ENCODE data around the gene CCDC33.

CCDC33 gene

DNA sequence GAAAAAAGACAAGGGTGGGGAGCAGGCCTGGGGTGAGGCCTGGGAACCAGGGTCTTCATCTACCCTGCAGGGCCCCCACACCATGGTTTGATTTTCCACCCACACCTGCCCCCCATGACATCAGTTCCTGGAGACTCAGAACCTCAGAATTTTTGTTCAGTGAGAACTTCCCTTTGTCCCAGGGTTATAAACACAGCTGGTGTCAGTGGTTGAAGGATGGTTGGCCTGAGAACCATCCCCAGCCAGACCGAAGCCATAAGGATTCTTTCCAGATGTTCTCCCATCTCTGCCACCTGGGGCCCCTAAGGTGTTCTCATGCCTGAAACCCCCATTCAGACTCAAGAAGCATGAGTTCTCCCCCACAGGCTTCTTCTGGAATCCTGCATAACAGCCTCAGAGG is 16.6 kb downstream of the CCDC33 start:
- Histone ChIP-seq H3K4me1 (ENCODE audit: control insufficient read depth, insufficient read depth, low read length) (no peaks in the 10 kb centered on the region), H3K27ac (ENCODE audit: extremely low read depth, low read depth, low read length) (no peak overlapping the region), H3K36me3 (ENCODE audit: control insufficient read depth in 2 of 2, insufficient read depth in 1 of 2, low read length in 2 of 2) (no peaks in the 10 kb centered on the region), H3K9me3 (ENCODE audit: control insufficient read depth, insufficient read depth, low read depth, low read length) (no peaks in the 10 kb centered on the region), H3K4me3 (ENCODE audit: low read depth, low read length) (no peak overlapping the region)
- ChIA-PET POLR2A (interaction anchor here (1.6 kb wide), 2 partner anchors 11 to 56 kb away, joined by 3 to 4 read pairs; no protein-coding TSS in a partner anchor), CTCF (interaction anchor here (0.6 to 0.7 kb wide), 2 partner anchors 10 to 49 kb away, joined by 4 read pairs; no protein-coding TSS in a partner anchor)
- TF ChIP-seq ZNF792 (tag by site-specific recombination; IDR thresholded peaks at IDR 0.05): no peak
- TF ChIP-seq ZNF585B (tag by site-specific recombination; IDR thresholded peaks at IDR 0.05): no peak
- TF ChIP-seq ZBTB17 (tag by site-specific recombination; IDR thresholded peaks at IDR 0.05): no peak
- TF ChIP-seq, protein P1, sequence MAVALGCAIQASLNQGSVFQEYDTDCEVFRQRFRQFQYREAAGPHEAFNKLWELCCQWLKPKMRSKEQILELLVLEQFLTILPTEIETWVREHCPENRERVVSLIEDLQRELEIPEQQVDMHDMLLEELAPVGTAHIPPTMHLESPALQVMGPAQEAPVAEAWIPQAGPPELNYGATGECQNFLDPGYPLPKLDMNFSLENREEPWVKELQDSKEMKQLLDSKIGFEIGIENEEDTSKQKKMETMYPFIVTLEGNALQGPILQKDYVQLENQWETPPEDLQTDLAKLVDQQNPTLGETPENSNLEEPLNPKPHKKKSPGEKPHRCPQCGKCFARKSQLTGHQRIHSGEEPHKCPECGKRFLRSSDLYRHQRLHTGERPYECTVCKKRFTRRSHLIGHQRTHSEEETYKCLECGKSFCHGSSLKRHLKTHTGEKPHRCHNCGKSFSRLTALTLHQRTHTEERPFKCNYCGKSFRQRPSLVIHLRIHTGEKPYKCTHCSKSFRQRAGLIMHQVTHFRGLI (tag by site-specific recombination; IDR thresholded peaks at IDR 0.05): no peak

- Histone ChIP-seq H3K27ac (ENCODE audit: extremely low read depth, low read depth, low read length) (no peak overlapping the region), H3K9me3 (ENCODE audit: control insufficient read depth, insufficient read depth, low read depth, low read length) (no peaks in the 10 kb centered on the region), H3K4me1 (ENCODE audit: control insufficient read depth, insufficient read depth, low read length) (no peaks in the 10 kb centered on the region), H3K36me3 (ENCODE audit: control insufficient read depth in 2 of 2, insufficient read depth in 1 of 2, low read length in 2 of 2) (no peaks in the 10 kb centered on the region), H3K4me3 (ENCODE audit: low read depth, low read length) (no peak overlapping the region)
- POLR2A ChIA-PET: interaction anchor here (1.6 kb wide), 2 partner anchors 11 to 57 kb away, joined by 3 to 4 read pairs; no protein-coding TSS in a partner anchor
- CTCF ChIA-PET: interaction anchor here (0.6 to 0.8 kb wide), 2 partner anchors 50 to 54 kb away, joined by 3 to 4 read pairs; no protein-coding TSS in a partner anchor
- TF ChIP-seq ZNF747 (tag by site-specific recombination; IDR thresholded peaks at IDR 0.05) (no peak), ZNF660 (tag by site-specific recombination; IDR thresholded peaks at IDR 0.05) (no peak), ZNF394 (tag by site-specific recombination; IDR thresholded peaks at IDR 0.05; ENCODE audit: borderline replicate concordance) (peak; percentile 87; the same call in 1 of the 2 replicates), TSHZ1 (tag by site-specific recombination; IDR thresholded peaks at IDR 0.05; ENCODE audit: borderline replicate concordance) (no peak), ELK4 (IDR thresholded peaks at IDR 0.05; ENCODE audit: borderline replicate concordance, low read depth, low read length) (no peak), ZFP41 (tag by site-specific recombination; IDR thresholded peaks at IDR 0.05; ENCODE audit: borderline replicate concordance) (no peak), SCRT1 (tag by site-specific recombination; IDR thresholded peaks at IDR 0.05; ENCODE audit: borderline replicate concordance) (no peak)
- TF ChIP-seq, protein P2, sequence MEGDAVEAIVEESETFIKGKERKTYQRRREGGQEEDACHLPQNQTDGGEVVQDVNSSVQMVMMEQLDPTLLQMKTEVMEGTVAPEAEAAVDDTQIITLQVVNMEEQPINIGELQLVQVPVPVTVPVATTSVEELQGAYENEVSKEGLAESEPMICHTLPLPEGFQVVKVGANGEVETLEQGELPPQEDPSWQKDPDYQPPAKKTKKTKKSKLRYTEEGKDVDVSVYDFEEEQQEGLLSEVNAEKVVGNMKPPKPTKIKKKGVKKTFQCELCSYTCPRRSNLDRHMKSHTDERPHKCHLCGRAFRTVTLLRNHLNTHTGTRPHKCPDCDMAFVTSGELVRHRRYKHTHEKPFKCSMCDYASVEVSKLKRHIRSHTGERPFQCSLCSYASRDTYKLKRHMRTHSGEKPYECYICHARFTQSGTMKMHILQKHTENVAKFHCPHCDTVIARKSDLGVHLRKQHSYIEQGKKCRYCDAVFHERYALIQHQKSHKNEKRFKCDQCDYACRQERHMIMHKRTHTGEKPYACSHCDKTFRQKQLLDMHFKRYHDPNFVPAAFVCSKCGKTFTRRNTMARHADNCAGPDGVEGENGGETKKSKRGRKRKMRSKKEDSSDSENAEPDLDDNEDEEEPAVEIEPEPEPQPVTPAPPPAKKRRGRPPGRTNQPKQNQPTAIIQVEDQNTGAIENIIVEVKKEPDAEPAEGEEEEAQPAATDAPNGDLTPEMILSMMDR (tag by site-specific recombination; IDR thresholded peaks at IDR 0.05): 0 out of 2 replicates have a peak, but pooled peaks have one; percentile 36
These were observed 17.2 kb downstream of the CCDC33 start for GRCh38 chr15:74253211-74253921.
